HepG2 (cell line): ENCODE data around the gene ASIC3. TPM values are rescaled to one million over a fixed set of nuclear protein-coding genes. Genes with fewer than 3 reads are reported as not detected.

Experiments used
- BRD4 ChIP-seq: sonication (generic); formaldehyde crosslinking; IDR thresholded peaks from 2 replicates; pipeline ENCODE4 v1.4.0; 2020; ENCODE audit warnings: missing genetic modification reagents
- CEBPG ChIP-seq: IDR thresholded peaks from 2 replicates; pipeline ENCODE4 v1.6.1; 2016
- GZF1 ChIP-seq: sonication (generic); formaldehyde crosslinking; IDR thresholded peaks from 2 replicates; pipeline ENCODE4 v1.5.1; 2020; ENCODE audit warnings: mild to moderate bottlenecking, missing genetic modification reagents
- HOMEZ ChIP-seq: IDR thresholded peaks from 2 replicates; pipeline ENCODE4 v1.6.1; 2016; ENCODE audit warnings: low read depth
- KIAA2018 ChIP-seq: sonication (generic); formaldehyde crosslinking; IDR thresholded peaks from 2 replicates; pipeline ENCODE4 v1.5.0; 2020; ENCODE audit warnings: mild to moderate bottlenecking, missing genetic modification reagents, borderline replicate concordance
- MED13 ChIP-seq: sonication (generic); formaldehyde crosslinking; IDR thresholded peaks from 2 replicates; pipeline ENCODE4 v1.5.0; 2020; ENCODE audit warnings: missing genetic modification reagents
- NCOR1 ChIP-seq: fragments of 200-600 bp; sonication (generic); IDR thresholded peaks from 2 replicates; pipeline ENCODE4 v1.7.0; 2017; ENCODE audit warnings: antibody characterized with exemption, low read length, borderline replicate concordance
- NONO ChIP-seq, 2 experiments: fragments of 450-650 bp in 1 of 2; sonication (generic) in 1 of 2; formaldehyde crosslinking in 1 of 2; IDR thresholded peaks in 1 of 2; conservative IDR thresholded peaks in 1 of 2; 2 replicates each; pipeline versions ENCODE4 v1.6.1 to v1.8.0; 2017 to 2022; ENCODE audit warnings: mild to moderate bottlenecking in 1 of 2, missing genetic modification reagents in 1 of 2, moderate library complexity in 1 of 2
- SAP130 ChIP-seq: IDR thresholded peaks from 2 replicates; pipeline ENCODE4 v1.6.1; 2016; ENCODE audit warnings: low read depth
- SP2 ChIP-seq: sonication (generic); formaldehyde crosslinking; IDR thresholded peaks from 2 replicates; pipeline ENCODE4 v1.5.1; 2020; ENCODE audit warnings: mild to moderate bottlenecking, missing genetic modification reagents
- ZNF274 ChIP-seq: sonication (generic); formaldehyde crosslinking; IDR thresholded peaks from 2 replicates; pipeline ENCODE4 v1.5.1; 2020; ENCODE audit warnings: mild to moderate bottlenecking, missing genetic modification reagents
- ZNF496 ChIP-seq: sonication (generic); formaldehyde crosslinking; IDR thresholded peaks from 2 replicates; pipeline ENCODE4 v1.8.1; 2023; ENCODE audit warnings: mild to moderate bottlenecking, moderate library complexity, missing genetic modification reagents; ENCODE audit not compliant: insufficient replicate concordance
- ZNF639 ChIP-seq: conservative IDR thresholded peaks from 2 replicates; pipeline ENCODE4 v1.6.1; 2018; ENCODE audit warnings: missing genetic modification reagents
- ZNF770 ChIP-seq: sonication (generic); formaldehyde crosslinking; IDR thresholded peaks from 2 replicates; pipeline ENCODE4 v1.5.0; 2020; ENCODE audit warnings: mild to moderate bottlenecking, missing genetic modification reagents
- ZNF773 ChIP-seq: sonication (generic); formaldehyde crosslinking; IDR thresholded peaks from 2 replicates; pipeline ENCODE4 v1.4.0; 2020; ENCODE audit warnings: missing genetic modification reagents, borderline replicate concordance
- polyA plus RNA-seq, 8 experiments: library from polyadenylated mRNA; depleted of rRNA in 3 of 8; stranded (reverse) in 7 of 8; unstranded in 1 of 8; fragments of >200 nt; fragmentation: Illumina TruSeq in 4 of 8; extraction: Trizol in 4 of 8; gene quantifications; 2 replicates each; pipeline versions ENCODE4 v1.2.1 to v1.2.3, GENCODE V29; 2011 to 2016; ENCODE audit warnings: low read depth in 4 of 8, missing spikeins in 1 of 8, mixed read lengths in 1 of 8; ENCODE audit not compliant: insufficient read depth in 1 of 8
- total RNA-seq, 5 experiments: library from RNA; depleted of rRNA; stranded (reverse); fragments of >200 nt; fragmentation: Illumina TruSeq; extraction: Trizol; gene quantifications; 2 replicates each; pipeline ENCODE4 v1.2.3, GENCODE V29; 2016; ENCODE audit warnings: low read depth in 1 of 5

Gene ASIC3
- total and polyA plus RNA-seq, 2 of the 13 experiments (the other 11 are each of a cell fraction or from before 2014, with no cell fraction given): 0.51 TPM; not detected in 1

GRCh38 chr7:151085691-151086620, 37.6 kb downstream of the ASIC3 start, which contains the start of gene AGAP3 (continued):
- TF ChIP-seq KIAA2018 (no peak), GZF1 (0 out of 2 replicates have a peak, but pooled peaks have one; percentile 54), ZNF274 (CRISPR knock-in tag) (peak; percentile 87; the same call in 1 of the 2 replicates), BRD4 (CRISPR knock-in tag) (no peak; the same call in 1 of the 2 replicates), MED13 (CRISPR knock-in tag) (0 out of 2 replicates have a peak, but pooled peaks have one; percentile 27), ZNF496 (CRISPR knock-in tag) (no peak), CEBPG (no peak), SAP130 (CRISPR knock-in tag) (peak; percentile 70), HOMEZ (CRISPR knock-in tag) (no peak), ZNF773 (CRISPR knock-in tag) (no peak), ZNF639 (CRISPR knock-in tag) (peak; percentile 48; the same call in 1 of the 2 replicates), NCOR1 (no peak), SP2 (CRISPR knock-in tag) (peak; percentile 34; the same call in 1 of the 2 replicates), ZNF770 (CRISPR knock-in tag) (peak; percentile 74), NONO (IDR thresholded peaks at IDR 0.05) (no peak), NONO (CRISPR knock-in tag; conservative IDR thresholded peaks at IDR 0.05) (peak; percentile 83)
